BLaER1 (cell line): ENCODE results near the gene POLN.

ENCODE experiments used
- H3K27ac ChIP-seq: shearing (Covaris generic); formaldehyde crosslinking; 2 replicates; pipeline ENCODE4 v1.8.1; 2022
- H3K27me3 ChIP-seq: shearing (Covaris generic); formaldehyde crosslinking; 2 replicates; pipeline ENCODE4 v1.8.1; 2022
- H3K36me3 ChIP-seq: shearing (Covaris generic); formaldehyde crosslinking; 2 replicates; pipeline ENCODE4 v1.8.1; 2022
- H3K4me1 ChIP-seq: shearing (Covaris generic); formaldehyde crosslinking; 2 replicates; pipeline ENCODE4 v1.8.1; 2022
- H3K4me2 ChIP-seq: shearing (Covaris generic); formaldehyde crosslinking; 2 replicates; pipeline ENCODE4 v1.8.1; 2022
- H3K4me3 ChIP-seq: shearing (Covaris generic); formaldehyde crosslinking; 2 replicates; pipeline ENCODE4 v1.8.1; 2022
- H3K9ac ChIP-seq: shearing (Covaris generic); formaldehyde crosslinking; 2 replicates; pipeline ENCODE4 v1.8.1; 2022
- H3K9me3 ChIP-seq: shearing (Covaris generic); formaldehyde crosslinking; 2 replicates; pipeline ENCODE4 v1.8.1; 2022
- H4K20me1 ChIP-seq: shearing (Covaris generic); formaldehyde crosslinking; 2 replicates; pipeline ENCODE4 v1.8.1; 2022
- Cebpa-rat ChIP-seq: shearing (Covaris generic); IDR thresholded peaks from 2 replicates; pipeline ENCODE4 v1.8.1; 2022

Gene POLN

DNA sequence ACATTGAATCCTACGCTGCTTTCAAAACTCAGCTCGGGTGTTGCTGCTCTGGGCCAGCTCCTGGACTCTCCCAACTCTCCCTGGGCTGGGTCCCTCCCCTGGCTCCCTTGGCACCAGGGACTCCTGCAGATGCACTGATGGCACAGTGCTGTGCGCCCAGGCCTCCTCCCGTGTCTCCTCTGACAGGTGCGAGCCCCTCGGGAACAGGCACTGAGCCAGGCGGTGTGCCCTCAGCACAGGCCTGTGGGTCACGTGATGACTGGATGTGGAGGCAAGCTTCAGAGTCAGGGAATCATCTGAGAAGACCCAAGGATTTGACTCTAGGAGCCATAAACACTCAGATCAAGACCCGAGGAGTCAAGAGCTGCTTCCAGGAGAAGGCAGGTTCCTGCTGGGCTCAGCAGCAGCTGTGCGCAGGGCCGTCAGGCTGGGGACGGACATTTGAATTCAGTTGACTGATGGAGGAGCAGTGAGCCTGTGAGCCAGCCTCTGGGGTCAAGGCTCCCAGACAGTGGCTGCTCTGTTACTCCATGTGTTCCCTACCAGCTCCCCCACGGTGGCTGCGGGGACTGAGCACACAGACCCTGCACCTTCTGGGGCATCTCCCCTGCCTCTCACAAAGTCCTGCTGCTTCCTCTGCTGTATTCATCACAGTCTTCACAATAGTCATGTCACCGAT lies 149.8 kb downstream of the POLN start:
- Histone ChIP-seq H3K4me1 (no peaks in the 10 kb centered on the region), H3K27me3 (no peaks in the 10 kb centered on the region), H3K4me3 (no peak overlapping the region), H3K36me3 (no peaks in the 10 kb centered on the region), H3K9me3 (peaks cover 22% of the 10 kb centered on the region), H3K4me2 (no peak overlapping the region), H3K27ac (no peak overlapping the region), H4K20me1 (no peaks in the 10 kb centered on the region), H3K9ac (no peak overlapping the region)
- no peak for TF ChIP-seq Cebpa-rat

DNA sequence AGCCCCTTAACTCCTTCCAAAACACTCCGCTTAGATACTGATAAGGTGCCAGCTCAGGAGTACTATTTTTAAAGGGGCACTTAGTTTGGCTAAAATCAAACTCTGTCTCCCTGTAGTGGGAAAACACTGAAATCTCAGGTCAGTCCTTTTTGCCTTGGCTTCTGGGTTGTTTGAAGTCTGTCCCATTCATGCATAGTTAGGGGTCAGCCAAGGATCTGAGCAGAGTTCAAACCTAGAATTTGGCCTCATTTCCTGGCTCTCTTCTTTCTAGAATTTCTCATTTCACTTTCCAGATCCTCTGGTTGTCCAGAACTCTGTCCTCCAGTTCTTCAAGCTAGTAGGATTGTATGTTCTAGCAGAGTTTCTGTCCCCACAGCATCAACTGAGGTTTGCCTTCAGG lies 151.3 kb downstream of the POLN start:
- Histone ChIP-seq H4K20me1 (no peaks in the 10 kb centered on the region), H3K27ac (no peak overlapping the region), H3K4me2 (no peak overlapping the region), H3K36me3 (no peaks in the 10 kb centered on the region), H3K27me3 (no peaks in the 10 kb centered on the region), H3K9me3 (peaks cover 13% of the 10 kb centered on the region), H3K4me1 (no peaks in the 10 kb centered on the region), H3K9ac (no peak overlapping the region), H3K4me3 (no peak overlapping the region)
- TF ChIP-seq Cebpa-rat, result no peak

DNA sequence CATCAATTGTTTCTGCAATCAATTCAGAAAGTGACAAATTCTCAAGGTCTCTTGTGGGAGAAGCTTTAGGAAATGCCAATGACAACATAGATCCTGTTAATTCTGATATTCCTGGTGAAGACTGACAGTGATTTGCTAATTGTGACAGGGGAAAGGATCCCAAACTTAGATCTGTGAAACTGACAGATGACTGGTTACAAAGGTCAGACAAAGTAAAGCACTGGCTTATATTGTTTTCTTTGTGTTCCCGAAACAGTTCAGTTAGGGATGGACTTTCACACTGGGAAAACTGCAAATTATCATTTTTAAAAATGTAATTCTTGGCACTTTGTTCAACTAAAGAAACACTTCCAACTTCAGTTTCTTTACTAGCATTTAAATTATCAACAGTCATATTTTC lies 152.7 kb downstream of the POLN start:
- no peak overlapping the region for H3K4me2 ChIP-seq
- H3K4me1 ChIP-seq, result peaks cover 14% of the 10 kb centered on the region
- no peaks in the 10 kb centered on the region for H3K36me3 ChIP-seq
- no peak overlapping the region for H3K4me3 ChIP-seq
- H3K9me3 ChIP-seq, result peaks cover 13% of the 10 kb centered on the region; the same call in 1 of the 2 replicates
- H3K27me3 ChIP-seq, result no peaks in the 10 kb centered on the region
- no peak overlapping the region for H3K9ac ChIP-seq
- no peak for TF ChIP-seq Cebpa-rat
- no peaks in the 10 kb centered on the region for H4K20me1 ChIP-seq
- H3K27ac ChIP-seq, result no peak overlapping the region

DNA sequence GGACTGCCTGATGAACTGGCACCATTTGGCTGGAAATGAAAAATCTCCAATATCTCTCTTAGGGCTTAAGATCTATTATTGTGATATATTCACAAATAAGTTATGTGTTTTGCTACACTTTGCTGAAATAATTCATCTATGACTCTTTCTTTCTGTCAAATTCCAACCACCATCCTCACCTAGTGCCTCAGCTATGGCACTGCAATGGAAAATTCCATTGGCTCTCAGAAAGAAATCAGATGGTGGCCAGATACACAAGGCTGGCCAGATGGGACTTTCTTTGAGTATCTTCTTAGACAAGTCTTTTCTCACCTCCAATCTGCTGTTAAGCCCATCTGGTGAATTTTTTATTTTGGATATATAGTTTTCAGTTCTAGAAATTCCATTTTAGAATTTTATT lies 154.8 kb downstream of the POLN start:
- Histone ChIP-seq H3K4me1 (peaks cover 34% of the 10 kb centered on the region), H3K9me3 (peaks cover 13% of the 10 kb centered on the region; the same call in 1 of the 2 replicates), H4K20me1 (no peaks in the 10 kb centered on the region), H3K4me2 (no peak overlapping the region), H3K4me3 (no peak overlapping the region), H3K27me3 (no peaks in the 10 kb centered on the region), H3K36me3 (no peaks in the 10 kb centered on the region), H3K27ac (no peak overlapping the region), H3K9ac (no peak overlapping the region)
- TF ChIP-seq Cebpa-rat, result no peak

DNA sequence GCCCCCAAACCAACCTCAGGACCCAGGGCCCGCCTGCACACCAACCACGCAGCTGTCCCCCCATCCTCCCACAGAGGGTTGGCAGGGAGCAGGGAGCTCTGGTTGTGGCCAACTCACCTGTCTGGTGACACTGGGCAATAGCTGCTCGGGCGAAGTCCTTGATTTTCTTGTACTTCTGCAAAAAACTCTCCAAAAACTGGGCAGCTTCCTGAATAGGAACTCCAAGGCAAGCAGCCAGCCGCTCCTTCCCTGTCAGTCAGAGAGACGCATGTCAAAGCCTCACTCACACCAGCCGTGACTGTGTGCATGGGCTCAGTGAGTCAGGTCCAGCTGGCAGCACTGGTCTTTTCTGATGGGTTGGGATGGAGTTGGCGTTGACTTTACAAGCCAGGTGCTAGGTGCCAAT lies 156.4 kb downstream of the POLN start:
- H3K27ac ChIP-seq, result no peak overlapping the region
- no peak overlapping the region for H3K4me3 ChIP-seq
- H3K4me1 ChIP-seq, result peaks cover 43% of the 10 kb centered on the region
- H3K9ac ChIP-seq, result no peak overlapping the region
- H4K20me1 ChIP-seq, result no peaks in the 10 kb centered on the region
- H3K9me3 ChIP-seq, result peaks cover 13% of the 10 kb centered on the region; the same call in 1 of the 2 replicates
- no peaks in the 10 kb centered on the region for H3K27me3 ChIP-seq
- no peak overlapping the region for H3K4me2 ChIP-seq
- H3K36me3 ChIP-seq, result no peaks in the 10 kb centered on the region
- TF ChIP-seq Cebpa-rat, result no peak

DNA sequence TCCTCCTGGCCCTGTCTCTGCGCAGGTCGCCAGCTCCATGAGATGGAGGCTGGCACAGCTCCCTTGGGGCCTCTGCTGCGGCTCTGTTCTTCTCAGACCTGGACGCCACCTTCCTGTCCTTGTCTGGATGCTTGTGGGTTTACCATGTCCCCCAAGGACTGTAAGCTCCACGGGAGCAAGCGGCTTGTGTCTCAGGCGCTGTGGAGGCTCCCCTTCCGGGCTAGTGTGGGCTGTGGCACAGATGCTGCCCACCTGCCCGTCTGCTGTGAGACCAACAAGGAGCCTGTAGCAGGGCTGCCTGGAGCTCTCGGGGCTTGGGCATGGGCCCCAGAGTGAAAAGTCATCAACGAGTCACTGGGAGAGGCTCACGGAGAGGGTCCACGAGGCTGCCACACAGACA lies 157.6 kb downstream of the POLN start:
- H3K9ac ChIP-seq, result no peak overlapping the region; the same call in 1 of the 2 replicates
- no peaks in the 10 kb centered on the region for H3K27me3 ChIP-seq
- peaks cover 54% of the 10 kb centered on the region for H3K4me1 ChIP-seq
- no peaks in the 10 kb centered on the region for H4K20me1 ChIP-seq
- no peaks in the 10 kb centered on the region for H3K36me3 ChIP-seq
- no peak overlapping the region for H3K4me3 ChIP-seq
- no peak for TF ChIP-seq Cebpa-rat
- no peak overlapping the region for H3K27ac ChIP-seq
- H3K4me2 ChIP-seq, result peak overlapping the region; percentile 76
- peaks cover 13% of the 10 kb centered on the region; the same call in 1 of the 2 replicates for H3K9me3 ChIP-seq

DNA sequence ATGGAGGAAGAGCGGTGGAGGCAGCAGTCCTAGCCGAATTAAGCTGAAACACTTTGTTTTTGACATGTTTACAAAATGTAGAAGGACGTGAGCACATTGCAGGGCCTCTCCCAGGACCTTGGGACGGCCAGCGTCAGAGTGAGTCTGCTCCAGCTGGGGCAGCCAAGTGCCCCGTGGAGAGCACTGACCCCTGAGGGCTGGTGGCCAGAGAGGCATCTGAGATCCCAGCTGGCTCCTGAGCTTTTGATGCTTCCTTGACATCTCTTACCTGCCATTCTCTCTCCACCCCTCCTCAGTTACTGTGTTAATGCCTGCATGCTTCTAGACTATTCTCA lies 158.1 kb downstream of the POLN start:
- no peaks in the 10 kb centered on the region for H3K27me3 ChIP-seq
- H3K9ac ChIP-seq, result no peak overlapping the region
- no peak overlapping the region for H3K4me3 ChIP-seq
- TF ChIP-seq Cebpa-rat, result no peak
- H3K36me3 ChIP-seq, result no peaks in the 10 kb centered on the region
- peaks cover 59% of the 10 kb centered on the region for H3K4me1 ChIP-seq
- peak overlapping the region; percentile 76 for H3K4me2 ChIP-seq
- H3K27ac ChIP-seq, result no peak overlapping the region
- no peaks in the 10 kb centered on the region for H4K20me1 ChIP-seq
- peaks cover 13% of the 10 kb centered on the region; the same call in 1 of the 2 replicates for H3K9me3 ChIP-seq

DNA sequence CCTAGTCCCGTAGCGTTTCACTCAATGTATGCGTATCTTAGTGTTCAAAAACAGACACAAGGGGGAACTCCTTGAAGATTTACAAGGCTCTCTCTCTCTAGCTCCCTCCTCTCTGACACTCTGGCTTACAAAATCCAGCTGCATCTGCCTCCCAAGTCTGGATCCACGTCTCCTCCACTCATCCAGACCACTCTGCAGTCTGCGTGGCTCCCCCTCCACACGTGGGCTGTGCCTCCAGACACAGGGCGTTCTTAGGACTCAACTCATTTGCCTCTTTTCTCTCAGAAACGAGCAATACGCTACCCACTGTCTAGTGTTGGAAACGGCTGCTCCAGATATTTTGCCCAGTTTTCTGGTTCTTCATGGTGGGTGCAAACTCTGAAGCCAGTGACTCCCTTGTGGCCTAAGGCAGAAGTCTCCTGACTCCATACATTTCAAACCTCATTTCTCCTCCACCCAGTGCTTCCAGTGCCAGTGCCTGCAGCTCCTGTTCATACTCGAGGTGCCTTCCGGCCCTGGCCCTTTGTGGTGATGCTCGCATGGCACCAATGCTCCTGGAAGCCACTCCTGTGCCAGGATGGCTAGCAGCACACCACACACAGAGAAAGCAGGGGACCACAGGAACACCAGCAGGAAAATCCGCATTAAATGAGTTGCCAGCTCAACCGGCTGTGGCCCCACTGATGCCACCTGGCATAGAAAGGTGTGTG lies 158.7 kb downstream of the POLN start:
- H3K4me3 ChIP-seq, result no peak overlapping the region
- H3K9me3 ChIP-seq, result peaks cover 13% of the 10 kb centered on the region; the same call in 1 of the 2 replicates
- H3K27ac ChIP-seq, result no peak overlapping the region
- no peak for TF ChIP-seq Cebpa-rat
- H3K4me2 ChIP-seq, result peak overlapping the region; percentile 76
- H3K4me1 ChIP-seq, result peaks cover 64% of the 10 kb centered on the region
- no peaks in the 10 kb centered on the region for H4K20me1 ChIP-seq
- H3K9ac ChIP-seq, result no peak overlapping the region
- no peaks in the 10 kb centered on the region for H3K27me3 ChIP-seq
- H3K36me3 ChIP-seq, result no peaks in the 10 kb centered on the region

DNA sequence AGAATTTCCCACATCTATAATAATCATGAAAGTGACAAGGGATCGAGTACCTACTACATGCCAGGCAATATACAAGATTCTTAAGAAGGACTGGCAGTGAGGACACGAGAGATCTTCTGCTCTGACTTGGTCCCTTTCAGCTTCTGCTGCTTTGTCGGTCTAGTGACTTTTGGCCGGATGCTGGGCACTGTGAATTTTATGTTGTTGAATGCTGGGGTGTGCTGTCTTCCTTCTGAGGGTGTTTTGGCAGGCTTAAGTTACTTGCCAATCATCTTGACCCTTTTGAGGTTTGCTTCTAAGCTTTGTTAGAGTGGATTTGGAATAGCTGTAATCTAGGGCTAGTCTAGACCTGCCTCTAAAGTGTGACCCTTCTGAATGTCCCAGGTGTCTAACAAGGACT lies 159.3 kb downstream of the POLN start:
- Histone ChIP-seq H3K4me2 (peak overlapping the region; percentile 12; the same call in 1 of the 2 replicates), H3K9me3 (peaks cover 11% of the 10 kb centered on the region; the same call in 1 of the 2 replicates), H3K36me3 (no peaks in the 10 kb centered on the region), H3K27ac (no peak overlapping the region), H3K4me3 (no peak overlapping the region), H3K4me1 (peaks cover 71% of the 10 kb centered on the region), H4K20me1 (no peaks in the 10 kb centered on the region), H3K9ac (no peak overlapping the region), H3K27me3 (no peaks in the 10 kb centered on the region)
- TF ChIP-seq Cebpa-rat, result no peak

DNA sequence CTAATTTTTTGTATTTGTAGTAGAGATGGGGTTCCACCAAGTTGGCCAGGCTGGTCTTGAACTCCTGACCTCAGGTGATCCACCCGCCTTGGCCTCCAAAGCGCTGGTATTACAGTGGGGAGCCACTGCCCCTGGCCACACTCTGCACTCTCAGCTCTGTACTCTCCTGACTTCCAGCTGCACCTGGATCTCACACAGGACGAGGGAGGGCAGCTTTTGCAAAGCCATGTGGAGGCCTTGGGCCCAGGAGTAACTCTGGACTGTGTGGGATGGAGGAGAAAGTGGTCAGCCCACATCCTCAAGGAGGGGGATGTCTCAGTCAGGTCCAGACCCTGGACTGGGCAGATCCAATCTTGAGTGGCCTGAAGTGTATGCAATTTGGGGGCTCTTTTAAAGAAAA lies 159.8 kb downstream of the POLN start:
- H3K9ac ChIP-seq, result no peak overlapping the region
- H3K27me3 ChIP-seq, result no peaks in the 10 kb centered on the region
- no peak overlapping the region for H3K4me2 ChIP-seq
- no peak for TF ChIP-seq Cebpa-rat
- H3K9me3 ChIP-seq, result 0 out of 2 replicates have a peak, but pooled peaks cover 6% of the 10 kb centered on the region
- peaks cover 76% of the 10 kb centered on the region for H3K4me1 ChIP-seq
- H3K36me3 ChIP-seq, result no peaks in the 10 kb centered on the region
- no peak overlapping the region for H3K27ac ChIP-seq
- H4K20me1 ChIP-seq, result no peaks in the 10 kb centered on the region
- H3K4me3 ChIP-seq, result no peak overlapping the region
